Measurements from ENCODE around the gene TENT5A.

Gene TENT5A

GRCh38 chr6:81704700-81705099, 47.8 kb downstream of the TENT5A start:
- H3K9me3 ChIP-seq (ENCODE audit: control insufficient read depth, low read length): no peaks in the 10 kb centered on the region
- no peak overlapping the region for H3K9ac ChIP-seq (ENCODE audit: low read length)
- no peaks in the 10 kb centered on the region for H3K36me3 ChIP-seq (ENCODE audit: control insufficient read depth, insufficient read depth, low read length, severe bottlenecking)
- no peak overlapping the region for H3K4me3 ChIP-seq (ENCODE audit: low read length)
- H3K27me3 ChIP-seq (replicated peaks; ENCODE audit: control insufficient read depth, insufficient read depth, low read length): no peaks in the 10 kb centered on the region
- H3K4me1 ChIP-seq (ENCODE audit: control insufficient read depth, insufficient read depth, low read length): no peaks in the 10 kb centered on the region
- DNase-seq (ENCODE audit: low read depth): no peak

GRCh38 chr6:81700414-81700813, 52.1 kb downstream of the TENT5A start:
- H3K9me3 ChIP-seq (ENCODE audit: control insufficient read depth, low read length): no peaks in the 10 kb centered on the region
- no peaks in the 10 kb centered on the region for H3K36me3 ChIP-seq (ENCODE audit: control insufficient read depth, insufficient read depth, low read length, severe bottlenecking)
- no peaks in the 10 kb centered on the region for H3K4me1 ChIP-seq (ENCODE audit: control insufficient read depth, insufficient read depth, low read length)
- no peak overlapping the region for H3K9ac ChIP-seq (ENCODE audit: low read length)
- peak; percentile 24 for DNase-seq (ENCODE audit: low read depth)
- no peak overlapping the region for H3K4me3 ChIP-seq (ENCODE audit: low read length)
- H3K27me3 ChIP-seq (replicated peaks; ENCODE audit: control insufficient read depth, insufficient read depth, low read length): no peaks in the 10 kb centered on the region

- Histone ChIP-seq H3K9ac (ENCODE audit: low read length) (no peak overlapping the region), H3K9me3 (ENCODE audit: control insufficient read depth, low read length) (no peaks in the 10 kb centered on the region), H3K4me3 (ENCODE audit: low read length) (no peak overlapping the region), H3K4me1 (ENCODE audit: control insufficient read depth, insufficient read depth, low read length) (no peaks in the 10 kb centered on the region), H3K27me3 (replicated peaks; ENCODE audit: control insufficient read depth, insufficient read depth, low read length) (no peaks in the 10 kb centered on the region), H3K36me3 (ENCODE audit: control insufficient read depth, insufficient read depth, low read length, severe bottlenecking) (no peaks in the 10 kb centered on the region)
- no peak for DNase-seq (ENCODE audit: low read depth)
Measured at GRCh38 chr6:81697559-81697958, 54.9 kb downstream of the TENT5A start.

DNA sequence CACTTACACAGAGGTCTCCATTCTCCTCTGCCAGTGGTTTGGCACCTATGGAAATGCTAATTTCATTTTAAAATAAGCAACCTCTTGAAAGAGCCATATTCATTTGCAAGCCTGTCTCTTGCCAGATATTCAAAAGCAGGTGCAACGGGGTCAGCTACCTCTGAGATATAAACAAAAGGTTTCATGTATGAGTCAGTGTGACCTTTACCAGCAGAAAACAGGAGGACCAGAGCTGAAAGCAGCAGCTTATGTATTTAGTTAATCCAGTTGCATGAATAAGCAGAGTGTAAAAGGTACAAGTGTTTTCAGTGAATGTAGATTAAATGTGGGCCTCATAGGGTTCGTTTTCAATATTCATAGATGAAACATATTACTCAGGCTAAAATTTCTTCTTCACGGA, 56.0 kb downstream of the TENT5A start:
- H3K4me3 ChIP-seq (ENCODE audit: low read length): no peak overlapping the region
- no peak for DNase-seq (ENCODE audit: low read depth)
- no peaks in the 10 kb centered on the region for H3K4me1 ChIP-seq (ENCODE audit: control insufficient read depth, insufficient read depth, low read length)
- H3K9ac ChIP-seq (ENCODE audit: low read length): no peak overlapping the region
- H3K36me3 ChIP-seq (ENCODE audit: control insufficient read depth, insufficient read depth, low read length, severe bottlenecking): no peaks in the 10 kb centered on the region
- no peaks in the 10 kb centered on the region for H3K27me3 ChIP-seq (replicated peaks; ENCODE audit: control insufficient read depth, insufficient read depth, low read length)
- H3K9me3 ChIP-seq (ENCODE audit: control insufficient read depth, low read length): no peaks in the 10 kb centered on the region

Data from adipocyte (in vitro differentiated cells).